Left lung (tissue), 10 donors: Measurements from ENCODE around the gene NDUFB11. TPM values are rescaled to one million over a fixed set of nuclear protein-coding genes. Genes with fewer than 3 reads are reported as not detected.
"Not testable (repeated sequence)": the region's sequence is repeated elsewhere in the genome, so short reads cannot be mapped to it uniquely, and the experiment has no call there.

ENCODE experiments used
- ATAC-seq: fragments of 200-7000 bp; cut with Tn5 transposase; one replicate; pipeline ENCODE4 v1.9.1; 2020; ENCODE audit warnings: moderate library complexity
- DNase-seq, 4 donors: peaks; one replicate each; pipeline ENCODE4 v3.0.0-alpha.2; 2013 to 2020
- H3K27ac ChIP-seq, 2 donors: fragments of 200-600 bp; sonication (generic) in 1 of 2; one replicate each; pipeline versions ENCODE4 v1.5.0 to v1.8.0; 2020 to 2021
- H3K27me3 ChIP-seq, 2 donors: fragments of 200-600 bp; sonication (generic) in 1 of 2; one replicate each; pipeline versions ENCODE4 v1.5.0 to v1.8.0; 2020 to 2021
- H3K36me3 ChIP-seq, 2 donors: fragments of 200-600 bp; sonication (generic) in 1 of 2; one replicate each; pipeline versions ENCODE4 v1.5.0 to v1.8.0; 2020 to 2021
- H3K4me1 ChIP-seq, 2 donors: fragments of 200-600 bp; one replicate each; pipeline ENCODE4 v1.8.0; 2021
- H3K4me3 ChIP-seq, 2 donors: fragments of 200-600 bp; sonication (generic) in 1 of 2; one replicate each; pipeline versions ENCODE4 v1.5.0 to v1.8.0; 2020 to 2021; ENCODE audit warnings: mild to moderate bottlenecking in 1 of 2
- H3K9me3 ChIP-seq, 2 donors: fragments of 200-600 bp; sonication (generic) in 1 of 2; one replicate each; pipeline versions ENCODE4 v1.5.0 to v1.8.0; 2020 to 2021
- intact Hi-C, 2 donors: fragments of 100-400 bp; cut with DNase I; formaldehyde crosslinking; loops; one replicate each; pipeline versions ENCODE4 v1.11.2 to v1.14.2; 2022
- polyA plus RNA-seq, 6 donors: library from polyadenylated mRNA; unstranded; fragments of 120-200 nt; gene quantifications; one replicate each; pipeline ENCODE4 v1.2.1, GENCODE V29; 2013; ENCODE audit not compliant: insufficient read length in 6 of 6
- total RNA-seq, 2 donors: library from RNA; stranded (reverse); fragmentation: NEBNext Ultra II Directional; extraction: Animal tissue kit (Norgen Biotek cat#: 25700); gene quantifications; one replicate each; pipeline ENCODE4 v1.2.1, GENCODE V29; 2021
- TF ChIP-seq, protein P1 (sequence below), 2 donors: fragments of 200-600 bp; sonication (generic) in 1 of 2; IDR thresholded peaks; one replicate each; pipeline versions ENCODE4 v1.5.0 to v1.8.0; 2021; ENCODE audit warnings: antibody characterized with exemption in 2 of 2
- donor health status: DM: no; HTN: yes; CAD: no.
- donor health status: DM: no; HTN: no; CAD: no.

Gene NDUFB11
- total and polyA plus RNA-seq, 8 donors, result 58.5 to 103 (median 82.4) TPM

- Histone ChIP-seq H3K27ac (no peak overlapping the region), H3K4me1 (no peaks in the 10 kb centered on the region), H3K9me3 (no peaks in the 10 kb centered on the region), H3K4me3 (no peak overlapping the region), H3K27me3 (peaks cover 0 to 7% of the 10 kb centered on the region in 2 donors), H3K36me3 (peaks cover 0 to 16% of the 10 kb centered on the region in 2 donors)
- no peak for ATAC-seq
- DNase-seq, result no peak
- TF ChIP-seq, protein P1, sequence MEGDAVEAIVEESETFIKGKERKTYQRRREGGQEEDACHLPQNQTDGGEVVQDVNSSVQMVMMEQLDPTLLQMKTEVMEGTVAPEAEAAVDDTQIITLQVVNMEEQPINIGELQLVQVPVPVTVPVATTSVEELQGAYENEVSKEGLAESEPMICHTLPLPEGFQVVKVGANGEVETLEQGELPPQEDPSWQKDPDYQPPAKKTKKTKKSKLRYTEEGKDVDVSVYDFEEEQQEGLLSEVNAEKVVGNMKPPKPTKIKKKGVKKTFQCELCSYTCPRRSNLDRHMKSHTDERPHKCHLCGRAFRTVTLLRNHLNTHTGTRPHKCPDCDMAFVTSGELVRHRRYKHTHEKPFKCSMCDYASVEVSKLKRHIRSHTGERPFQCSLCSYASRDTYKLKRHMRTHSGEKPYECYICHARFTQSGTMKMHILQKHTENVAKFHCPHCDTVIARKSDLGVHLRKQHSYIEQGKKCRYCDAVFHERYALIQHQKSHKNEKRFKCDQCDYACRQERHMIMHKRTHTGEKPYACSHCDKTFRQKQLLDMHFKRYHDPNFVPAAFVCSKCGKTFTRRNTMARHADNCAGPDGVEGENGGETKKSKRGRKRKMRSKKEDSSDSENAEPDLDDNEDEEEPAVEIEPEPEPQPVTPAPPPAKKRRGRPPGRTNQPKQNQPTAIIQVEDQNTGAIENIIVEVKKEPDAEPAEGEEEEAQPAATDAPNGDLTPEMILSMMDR (IDR thresholded peaks at IDR 0.05), result no peak
- intact Hi-C loops, result no loop called here
Observed at GRCh38 chrX:47138171-47138570, 6.3 kb downstream of the NDUFB11 start.

GRCh38 chrX:47135650-47136049, 8.9 kb downstream of the NDUFB11 start:
- H3K36me3 ChIP-seq, intact Hi-C loops: not testable (repeated sequence)

GRCh38 chrX:47133493-47133892, 11.0 kb downstream of the NDUFB11 start:
- TF ChIP-seq, protein P1 (IDR thresholded peaks at IDR 0.05), result no peak
- H3K27ac ChIP-seq, result no peak overlapping the region
- ATAC-seq, result peak; percentile 38

More at GRCh38 chrX:47135650-47136049, 8.9 kb downstream of the NDUFB11 start:
- H3K4me1 ChIP-seq, H3K9me3 ChIP-seq, H3K27me3 ChIP-seq, H3K27ac ChIP-seq, DNase-seq, H3K4me3 ChIP-seq: not testable (repeated sequence)
- ATAC-seq, result peak; percentile 46

DNA sequence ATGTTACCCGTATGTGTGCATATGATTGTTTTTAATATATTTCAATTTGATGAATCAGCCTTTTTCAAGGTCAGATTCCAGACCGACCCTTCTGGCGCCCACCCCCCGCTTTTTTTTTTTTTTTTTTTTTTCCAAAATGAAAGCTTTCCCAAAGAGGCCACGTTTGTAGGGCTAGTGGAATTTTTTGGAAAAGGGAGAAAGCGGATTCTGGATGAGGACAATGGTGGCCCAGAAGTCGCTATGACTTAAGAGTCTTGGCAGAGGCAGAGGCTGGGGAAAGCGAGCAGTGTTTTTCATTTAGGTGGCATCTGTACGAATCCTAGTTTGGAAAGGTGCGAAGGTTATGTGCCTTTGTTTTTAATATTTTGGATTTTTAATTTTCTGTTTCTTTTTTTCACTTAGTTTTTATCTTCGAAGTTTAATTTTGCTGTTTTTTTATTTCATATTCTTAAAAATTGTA, 14.6 kb downstream of the NDUFB11 start:
- intact Hi-C loops, result no loop called here
- Histone ChIP-seq H3K27ac (peak overlapping the region in 1 of 2 donors; percentile 82), H3K36me3 (no peaks in the 10 kb centered on the region), H3K9me3 (no peaks in the 10 kb centered on the region), H3K4me3 (peak overlapping the region; percentile 36 to 49), H3K27me3 (peaks cover 0 to 3% of the 10 kb centered on the region in 2 donors), H3K4me1 (no peaks in the 10 kb centered on the region)
- TF ChIP-seq, protein P1 (IDR thresholded peaks at IDR 0.05), result no peak
- ATAC-seq (no peak), DNase-seq (peak in 1 of 4 donors; percentile 3)

More at GRCh38 chrX:47133493-47133892, 11.0 kb downstream of the NDUFB11 start:
- DNase-seq, result peak in 1 of 4 donors; percentile 5
- no peaks in the 10 kb centered on the region for H3K9me3 ChIP-seq
- H3K27me3 ChIP-seq, result peaks cover 0 to 3% of the 10 kb centered on the region in 2 donors
- intact Hi-C loops, result no loop called here
- no peaks in the 10 kb centered on the region for H3K36me3 ChIP-seq
- no peak overlapping the region for H3K4me3 ChIP-seq
- H3K4me1 ChIP-seq, result no peaks in the 10 kb centered on the region

- peak; percentile 95 for ATAC-seq
- Histone ChIP-seq H3K36me3 (no peaks in the 10 kb centered on the region), H3K27me3 (peaks cover 0 to 3% of the 10 kb centered on the region in 2 donors), H3K27ac (peak overlapping the region; percentile 82), H3K9me3 (no peaks in the 10 kb centered on the region), H3K4me3 (peak overlapping the region; percentile 36 to 49), H3K4me1 (no peaks in the 10 kb centered on the region)
- TF ChIP-seq, protein P1 (IDR thresholded peaks at IDR 0.05), result no peak
- DNase-seq, result peak; percentile 77 to 95 (median 91)
- intact Hi-C loops, result no loop called here
Observed at GRCh38 chrX:47129157-47129898, 15.2 kb downstream of the NDUFB11 start.

DNA sequence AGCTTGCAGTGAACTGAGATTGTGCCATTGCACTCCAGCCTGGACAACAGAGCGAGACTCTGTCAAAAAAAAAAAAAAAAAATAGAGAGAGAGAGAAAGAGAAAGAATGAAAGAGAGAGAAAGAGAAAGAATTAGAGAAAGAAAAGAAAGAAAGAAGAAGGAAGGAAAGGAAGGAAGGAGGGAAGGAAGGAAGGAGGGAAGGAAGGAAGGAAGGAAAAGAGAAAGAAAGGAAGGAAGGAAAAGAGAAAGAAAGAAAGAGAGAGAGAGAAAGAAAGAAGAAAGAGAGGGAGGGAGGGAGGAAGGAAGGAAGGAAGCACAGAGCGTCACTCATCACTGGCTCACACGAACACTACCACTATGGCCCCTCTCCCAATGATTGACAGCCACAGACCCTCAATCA, 20.0 kb downstream of the NDUFB11 start:
- H3K9me3 ChIP-seq, H3K27ac ChIP-seq, H3K27me3 ChIP-seq, intact Hi-C loops, H3K4me3 ChIP-seq, DNase-seq, ATAC-seq, H3K4me1 ChIP-seq, H3K36me3 ChIP-seq: not testable (repeated sequence)

- H3K27me3 ChIP-seq, H3K36me3 ChIP-seq, DNase-seq, H3K9me3 ChIP-seq, H3K27ac ChIP-seq, H3K4me1 ChIP-seq, H3K4me3 ChIP-seq, intact Hi-C loops, ATAC-seq: not testable (repeated sequence)
Observed at GRCh38 chrX:47116551-47117110, 27.9 kb downstream of the NDUFB11 start.
